ENCODE results near the gene MC1R.
A peak's percentile ranks its signal among the peaks of the same experiment; 100 is the strongest.

MC1R gene

GRCh38 chr16:89954462-89954861 is 35.8 kb downstream of the MC1R start:
- Histone ChIP-seq H3K36me3 (ENCODE audit: control insufficient read depth in 4 of 4, insufficient read depth in 4 of 4, low read length in 3 of 4) (peaks cover 0 to 29% (median 19%) of the 10 kb centered on the region in 4 experiments), H3K27ac (ENCODE audit: insufficient read depth in 1 of 2, low read depth in 1 of 2, low read length in 2 of 2, poor library complexity in 1 of 2, severe bottlenecking in 2 of 2) (no peak overlapping the region), H3K9me3 (ENCODE audit: control extremely low read depth in 1 of 5, control insufficient read depth in 4 of 5, insufficient read depth in 2 of 5, low read depth in 1 of 5, low read length in 4 of 5) (no peaks in the 10 kb centered on the region), H3K4me1 (ENCODE audit: control extremely low read depth in 1 of 4, control insufficient read depth in 4 of 4, insufficient read depth in 4 of 4, low read length in 3 of 4) (peaks cover 0 to 30% (median 5%) of the 10 kb centered on the region in 4 experiments), H3K4me3 (ENCODE audit: control insufficient read depth in 1 of 7, extremely low read depth in 1 of 7, insufficient read depth in 4 of 7, low read depth in 2 of 7, low read length in 6 of 7) (no peak overlapping the region), H3K27me3 (replicated peaks in 2 of 5; ENCODE audit: control insufficient read depth in 4 of 5, insufficient read depth in 5 of 5, low read length in 4 of 5) (peaks cover 0 to under 1% (median 0%) of the 10 kb centered on the region in 5 experiments)
- ChIA-PET POLR2A (no interaction called here), CTCF (interaction anchor here (0.9 kb wide), 1 partner anchor 15 kb away, joined by 4 read pairs; no protein-coding TSS in a partner anchor)
- over 99% methylated on average over 14 of the region's 15 CpGs for WGBS (ENCODE audit: insufficient coverage)
- no peak for DNase-seq

- ChIA-PET CTCF (interaction anchor here (0.9 kb wide), 1 partner anchor 15 kb away, joined by 4 read pairs; no protein-coding TSS in a partner anchor), POLR2A (no interaction called here)
- H3K27me3 ChIP-seq (replicated peaks in 2 of 5; ENCODE audit: control insufficient read depth in 4 of 5, insufficient read depth in 5 of 5, low read length in 4 of 5) = no peaks in the 10 kb centered on the region
- no peak overlapping the region for H3K4me3 ChIP-seq (ENCODE audit: control insufficient read depth in 1 of 7, extremely low read depth in 1 of 7, insufficient read depth in 4 of 7, low read depth in 2 of 7, low read length in 6 of 7)
- H3K9me3 ChIP-seq (ENCODE audit: control extremely low read depth in 1 of 5, control insufficient read depth in 4 of 5, insufficient read depth in 2 of 5, low read depth in 1 of 5, low read length in 4 of 5) = no peaks in the 10 kb centered on the region
- peaks cover 0 to 27% (median under 1%) of the 10 kb centered on the region in 4 experiments for H3K4me1 ChIP-seq (ENCODE audit: control extremely low read depth in 1 of 4, control insufficient read depth in 4 of 4, insufficient read depth in 4 of 4, low read length in 3 of 4)
- DNase-seq = no peak
- peaks cover 0 to 29% (median 19%) of the 10 kb centered on the region in 4 experiments for H3K36me3 ChIP-seq (ENCODE audit: control insufficient read depth in 4 of 4, insufficient read depth in 4 of 4, low read length in 3 of 4)
- no peak overlapping the region for H3K27ac ChIP-seq (ENCODE audit: insufficient read depth in 1 of 2, low read depth in 1 of 2, low read length in 2 of 2, poor library complexity in 1 of 2, severe bottlenecking in 2 of 2)
- 95% methylated on average over 10 of the region's 15 CpGs for WGBS (ENCODE audit: insufficient coverage)
Observed at GRCh38 chr16:89955001-89955685, 36.5 kb downstream of the MC1R start.

GRCh38 chr16:89956505-89957215 is 38.0 kb downstream of the MC1R start:
- POLR2A ChIA-PET = interaction anchor here (0.6 to 0.8 kb wide), 3 partner anchors 14 to 55 kb away, joined by 3 to 6 read pairs (median 3); no protein-coding TSS in a partner anchor
- 95% methylated on average over 12 of the region's 15 CpGs for WGBS (ENCODE audit: insufficient coverage)
- no peak overlapping the region for H3K4me3 ChIP-seq (ENCODE audit: control insufficient read depth in 1 of 7, extremely low read depth in 1 of 7, insufficient read depth in 4 of 7, low read depth in 2 of 7, low read length in 6 of 7)
- peaks cover 0 to 37% (median 25%) of the 10 kb centered on the region in 4 experiments for H3K36me3 ChIP-seq (ENCODE audit: control insufficient read depth in 4 of 4, insufficient read depth in 4 of 4, low read length in 3 of 4)
- no peaks in the 10 kb centered on the region for H3K27me3 ChIP-seq (replicated peaks in 2 of 5; ENCODE audit: control insufficient read depth in 4 of 5, insufficient read depth in 5 of 5, low read length in 4 of 5)
- CTCF ChIA-PET = interaction anchor here (0.9 kb wide), 1 partner anchor 9 kb away, joined by 3 read pairs; no protein-coding TSS in a partner anchor
- DNase-seq = no peak
- H3K27ac ChIP-seq (ENCODE audit: insufficient read depth in 1 of 2, low read depth in 1 of 2, low read length in 2 of 2, poor library complexity in 1 of 2, severe bottlenecking in 2 of 2) = no peak overlapping the region
- H3K9me3 ChIP-seq (ENCODE audit: control extremely low read depth in 1 of 5, control insufficient read depth in 4 of 5, insufficient read depth in 2 of 5, low read depth in 1 of 5, low read length in 4 of 5) = no peaks in the 10 kb centered on the region
- peaks cover 0 to 27% (median under 1%) of the 10 kb centered on the region in 4 experiments for H3K4me1 ChIP-seq (ENCODE audit: control extremely low read depth in 1 of 4, control insufficient read depth in 4 of 4, insufficient read depth in 4 of 4, low read length in 3 of 4)

GRCh38 chr16:89957216-89957785 is 38.6 kb downstream of the MC1R start:
- ChIA-PET POLR2A (interaction anchor here (0.8 kb wide), 1 partner anchor 28 kb away, joined by 3 read pairs; no protein-coding TSS in a partner anchor), CTCF (interaction anchor here (0.9 kb wide), 1 partner anchor 10 kb away, joined by 3 read pairs; no protein-coding TSS in a partner anchor)
- WGBS (ENCODE audit: insufficient coverage) = 90% methylated on average over 21 of the region's 23 CpGs
- H3K27me3 ChIP-seq (replicated peaks in 2 of 5; ENCODE audit: control insufficient read depth in 4 of 5, insufficient read depth in 5 of 5, low read length in 4 of 5) = no peaks in the 10 kb centered on the region
- peaks cover 0 to 37% (median 25%) of the 10 kb centered on the region in 4 experiments for H3K36me3 ChIP-seq (ENCODE audit: control insufficient read depth in 4 of 4, insufficient read depth in 4 of 4, low read length in 3 of 4)
- peaks cover 0 to 27% (median under 1%) of the 10 kb centered on the region in 4 experiments for H3K4me1 ChIP-seq (ENCODE audit: control extremely low read depth in 1 of 4, control insufficient read depth in 4 of 4, insufficient read depth in 4 of 4, low read length in 3 of 4)
- DNase-seq = no peak
- H3K4me3 ChIP-seq (ENCODE audit: control insufficient read depth in 1 of 7, extremely low read depth in 1 of 7, insufficient read depth in 4 of 7, low read depth in 2 of 7, low read length in 6 of 7) = no peak overlapping the region
- no peaks in the 10 kb centered on the region for H3K9me3 ChIP-seq (ENCODE audit: control extremely low read depth in 1 of 5, control insufficient read depth in 4 of 5, insufficient read depth in 2 of 5, low read depth in 1 of 5, low read length in 4 of 5)
- H3K27ac ChIP-seq (ENCODE audit: insufficient read depth in 1 of 2, low read depth in 1 of 2, low read length in 2 of 2, poor library complexity in 1 of 2, severe bottlenecking in 2 of 2) = no peak overlapping the region

- Histone ChIP-seq H3K27me3 (replicated peaks in 2 of 5; ENCODE audit: control insufficient read depth in 4 of 5, insufficient read depth in 5 of 5, low read length in 4 of 5) (no peaks in the 10 kb centered on the region), H3K36me3 (ENCODE audit: control insufficient read depth in 4 of 4, insufficient read depth in 4 of 4, low read length in 3 of 4) (peaks cover 0 to 37% (median 25%) of the 10 kb centered on the region in 4 experiments), H3K4me1 (ENCODE audit: control extremely low read depth in 1 of 4, control insufficient read depth in 4 of 4, insufficient read depth in 4 of 4, low read length in 3 of 4) (peaks cover 0 to 27% (median under 1%) of the 10 kb centered on the region in 4 experiments), H3K4me3 (ENCODE audit: control insufficient read depth in 1 of 7, extremely low read depth in 1 of 7, insufficient read depth in 4 of 7, low read depth in 2 of 7, low read length in 6 of 7) (no peak overlapping the region), H3K9me3 (ENCODE audit: control extremely low read depth in 1 of 5, control insufficient read depth in 4 of 5, insufficient read depth in 2 of 5, low read depth in 1 of 5, low read length in 4 of 5) (no peaks in the 10 kb centered on the region), H3K27ac (ENCODE audit: insufficient read depth in 1 of 2, low read depth in 1 of 2, low read length in 2 of 2, poor library complexity in 1 of 2, severe bottlenecking in 2 of 2) (no peak overlapping the region)
- 97% methylated on average over 6 of the region's 7 CpGs for WGBS (ENCODE audit: insufficient coverage)
- peak in 2 of 3 donors; percentile 45 to 50 for DNase-seq
- POLR2A ChIA-PET = no interaction called here
- CTCF ChIA-PET = interaction anchor here (1.6 kb wide), 1 partner anchor 12 kb away, joined by 4 read pairs; no protein-coding TSS in a partner anchor
Observed at GRCh38 chr16:89958068-89958467, 39.4 kb downstream of the MC1R start.

- WGBS (ENCODE audit: insufficient coverage) = 95% methylated on average over 10 of the region's 10 CpGs
- H3K27ac ChIP-seq (ENCODE audit: insufficient read depth in 1 of 2, low read depth in 1 of 2, low read length in 2 of 2, poor library complexity in 1 of 2, severe bottlenecking in 2 of 2) = no peak overlapping the region
Observed at GRCh38 chr16:89958596-89958995, 39.9 kb downstream of the MC1R start.

More at GRCh38 chr16:89958596-89958995, 39.9 kb downstream of the MC1R start:
- POLR2A ChIA-PET = no interaction called here
- Histone ChIP-seq H3K9me3 (ENCODE audit: control extremely low read depth in 1 of 5, control insufficient read depth in 4 of 5, insufficient read depth in 2 of 5, low read depth in 1 of 5, low read length in 4 of 5) (no peaks in the 10 kb centered on the region), H3K27me3 (replicated peaks in 2 of 5; ENCODE audit: control insufficient read depth in 4 of 5, insufficient read depth in 5 of 5, low read length in 4 of 5) (no peaks in the 10 kb centered on the region), H3K36me3 (ENCODE audit: control insufficient read depth in 4 of 4, insufficient read depth in 4 of 4, low read length in 3 of 4) (peaks cover 0 to 40% (median 25%) of the 10 kb centered on the region in 4 experiments), H3K4me3 (ENCODE audit: control insufficient read depth in 1 of 7, extremely low read depth in 1 of 7, insufficient read depth in 4 of 7, low read depth in 2 of 7, low read length in 6 of 7) (no peak overlapping the region), H3K4me1 (ENCODE audit: control extremely low read depth in 1 of 4, control insufficient read depth in 4 of 4, insufficient read depth in 4 of 4, low read length in 3 of 4) (peaks cover 0 to 22% (median under 1%) of the 10 kb centered on the region in 4 experiments)
- CTCF ChIA-PET = interaction anchor here (1.6 kb wide), 1 partner anchor 11 kb away, joined by 4 read pairs; no protein-coding TSS in a partner anchor
- DNase-seq = no peak

Data from common myeloid progenitor, CD34-positive (primary cell).